GM23248 (cell line): ENCODE data around the gene DCP1A. TPM values are rescaled to one million over a fixed set of nuclear protein-coding genes. Genes with fewer than 3 reads are reported as not detected.
A peak's percentile ranks its signal among the peaks of the same experiment; 100 is the strongest.
"Not testable (repeated sequence)": the region's sequence is repeated elsewhere in the genome, so short reads cannot be mapped to it uniquely, and the experiment has no call there.

ENCODE experiments used
- DNase-seq: peaks from one replicate; pipeline ENCODE4 v3.0.0-alpha.2; 2015
- H2AFZ ChIP-seq: fragments of 200-600 bp; sonication (generic); 2 replicates; pipeline ENCODE4 v1.6.1; 2016; ENCODE audit warnings: antibody characterized with exemption
- H3F3A ChIP-seq: fragments of 200-600 bp; sonication (generic); 2 replicates; pipeline ENCODE4 v1.6.1; 2016; ENCODE audit warnings: mild to moderate bottlenecking, antibody characterized with exemption, mixed run types; ENCODE audit not compliant: insufficient read depth
- H3K27ac ChIP-seq: fragments of 200-600 bp; sonication (generic); 2 replicates; pipeline ENCODE4 v1.5.1; 2016; ENCODE audit warnings: mild to moderate bottlenecking
- H3K27me3 ChIP-seq: fragments of 200-600 bp; sonication (generic); replicated peaks from 2 replicates; pipeline ENCODE4 v1.6.1; 2016; ENCODE audit warnings: mild to moderate bottlenecking; ENCODE audit not compliant: insufficient read depth
- H3K36me3 ChIP-seq: fragments of 200-600 bp; sonication (generic); 2 replicates; pipeline ENCODE4 v1.6.1; 2016; ENCODE audit warnings: low read depth, mild to moderate bottlenecking
- H3K4me1 ChIP-seq: fragments of 200-600 bp; sonication (generic); 2 replicates; pipeline ENCODE4 v1.6.1; 2016; ENCODE audit warnings: mild to moderate bottlenecking; ENCODE audit not compliant: insufficient read depth
- H3K4me2 ChIP-seq: fragments of 200-600 bp; sonication (generic); one replicate; pipeline ENCODE4 v1.6.1; 2016; ENCODE audit warnings: mild to moderate bottlenecking; ENCODE audit not compliant: unreplicated experiment
- H3K4me3 ChIP-seq: fragments of 200-600 bp; sonication (generic); 2 replicates; pipeline ENCODE4 v1.5.1; 2016; ENCODE audit warnings: mild to moderate bottlenecking
- H3K79me2 ChIP-seq: fragments of 200-600 bp; sonication (generic); 2 replicates; pipeline ENCODE4 v1.6.1; 2016; ENCODE audit warnings: mild to moderate bottlenecking; ENCODE audit not compliant: insufficient read depth
- H3K9ac ChIP-seq: fragments of 200-600 bp; sonication (generic); 2 replicates; pipeline ENCODE4 v1.6.1; 2016; ENCODE audit warnings: mild to moderate bottlenecking
- H3K9me2 ChIP-seq: fragments of 200-600 bp; sonication (generic); 2 replicates; pipeline ENCODE4 v1.6.1; 2016; ENCODE audit warnings: mixed run types, mild to moderate bottlenecking, moderate library complexity; ENCODE audit not compliant: insufficient read depth
- H3K9me3 ChIP-seq: fragments of 200-600 bp; sonication (generic); one replicate; pipeline ENCODE4 v1.6.1; 2017; ENCODE audit warnings: low read depth
- H4K20me1 ChIP-seq: fragments of 200-600 bp; sonication (generic); 2 replicates; pipeline ENCODE4 v1.6.0; 2016; ENCODE audit not compliant: insufficient read depth
- EZH2 ChIP-seq: fragments of 200-600 bp; sonication (generic); IDR thresholded peaks from 2 replicates; pipeline ENCODE4 v1.6.1; 2018; ENCODE audit warnings: antibody characterized with exemption, mild to moderate bottlenecking; ENCODE audit not compliant: insufficient read depth, poor library complexity, severe bottlenecking
- EZH2phosphoT487 ChIP-seq: fragments of 200-600 bp; sonication (generic); IDR thresholded peaks from 2 replicates; pipeline ENCODE4 v1.6.1; 2018; ENCODE audit warnings: antibody characterized with exemption, moderate library complexity, mild to moderate bottlenecking, low read depth; ENCODE audit not compliant: insufficient read depth
- WGBS, 2 experiments: methylation state at CpG; one replicate each; pipeline ENCODE4 v1.1.6; 2015 to 2017; ENCODE audit warnings: low lambda C conversion rate in 2 of 2, low coverage in 1 of 2; ENCODE audit errors: missing lambda C conversion rate in 2 of 2; 5-methylcytosine and 5-hydroxymethylcytosine counted together
- in situ Hi-C: fragments of 300-500 bp; cut with MboI; formaldehyde crosslinking; loops from 2 replicates; pipeline ENCODE4 v1.15.0; 2020
- polyA plus RNA-seq: library from polyadenylated mRNA; unstranded; fragments of >200 nt; fragmentation: Nextera tagmentation; extraction: Ambion mirVana; gene quantifications from 2 replicates; pipeline ENCODE4 v1.2.1, GENCODE V29; 2016
- total RNA-seq: library from RNA; depleted of rRNA; stranded (reverse); fragments of >200 nt; shearing (Covaris generic); gene quantifications from 2 replicates; pipeline ENCODE4 v1.2.3, GENCODE V29; 2014

DCP1A gene
- total and polyA plus RNA-seq, 2 experiments from 2014 or later, result 13.1 to 27.2 TPM

DNA sequence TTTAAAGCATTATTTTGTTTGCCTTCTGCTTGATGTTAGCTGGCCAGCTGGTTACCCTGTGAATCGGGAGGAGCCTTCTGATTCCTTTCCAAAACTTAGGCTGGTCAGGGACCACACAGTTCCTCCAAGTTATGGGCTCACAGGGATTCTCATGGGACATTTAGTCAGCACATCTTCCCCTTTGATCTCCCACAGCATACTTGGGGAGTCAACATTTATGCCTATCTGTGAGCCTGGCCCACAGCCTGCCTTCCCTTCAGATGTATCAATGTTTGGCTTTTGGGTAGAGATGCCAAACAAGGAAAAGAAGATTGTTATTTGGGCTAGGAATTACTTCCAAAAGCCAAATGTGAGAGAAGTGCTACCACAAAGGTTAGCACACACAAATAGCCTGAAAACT is 32.6 kb upstream of the DCP1A start:
- in situ Hi-C loops, result no loop called here
- peaks cover 4% of the 10 kb centered on the region; the same call in 1 of the 2 replicates for H3F3A ChIP-seq
- no peaks in the 10 kb centered on the region; the same call in 1 of the 2 replicates for H3K27me3 ChIP-seq
- DNase-seq, result no peak
- H3K9me3 ChIP-seq, result no peaks in the 10 kb centered on the region
- H3K9ac ChIP-seq, result no peak overlapping the region
- no peaks in the 10 kb centered on the region for H3K4me1 ChIP-seq
- no peak overlapping the region for H3K4me2 ChIP-seq
- H3K9me2 ChIP-seq, result no peaks in the 10 kb centered on the region
- H3K36me3 ChIP-seq, result no peaks in the 10 kb centered on the region
- 0% methylated on average over 1 of the region's 1 CpG for WGBS, 2 experiments
- TF ChIP-seq EZH2phosphoT487 (no peak), EZH2 (no peak)
- no peaks in the 10 kb centered on the region for H3K79me2 ChIP-seq
- no peak overlapping the region for H2AFZ ChIP-seq
- no peak overlapping the region for H3K4me3 ChIP-seq
- H3K27ac ChIP-seq, result no peak overlapping the region
- H4K20me1 ChIP-seq, result no peaks in the 10 kb centered on the region

DNA sequence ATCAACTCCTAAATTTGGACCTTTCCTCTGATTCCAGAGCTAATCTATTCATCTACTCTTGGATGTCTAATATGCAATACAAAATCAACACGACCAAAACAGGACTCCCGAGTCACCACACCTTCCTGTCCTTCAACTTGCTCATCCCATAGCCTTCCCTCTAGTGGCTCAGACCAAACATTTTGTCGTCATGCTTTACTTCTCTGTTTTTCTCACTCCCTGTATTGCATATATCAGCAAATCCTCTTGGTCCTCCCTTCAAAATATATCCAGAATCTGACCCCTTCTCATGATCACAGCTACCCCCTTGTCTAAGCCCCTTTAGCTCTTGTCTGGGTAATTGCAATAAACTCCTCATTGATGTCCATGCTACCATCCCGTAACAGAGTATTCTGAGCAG is 30.5 kb upstream of the DCP1A start:
- H3K4me2 ChIP-seq, result no peak overlapping the region
- H3K36me3 ChIP-seq, result no peaks in the 10 kb centered on the region
- no peak for DNase-seq
- H2AFZ ChIP-seq, result no peak overlapping the region
- in situ Hi-C loops, result no loop called here
- H3K4me3 ChIP-seq, result no peak overlapping the region
- no peak overlapping the region for H3K27ac ChIP-seq
- TF ChIP-seq EZH2, result no peak
- TF ChIP-seq EZH2phosphoT487, result no peak
- WGBS, 2 experiments, result 52% methylated on average over 4 of the region's 4 CpGs
- no peaks in the 10 kb centered on the region for H4K20me1 ChIP-seq
- no peaks in the 10 kb centered on the region for H3K9me2 ChIP-seq
- H3K9ac ChIP-seq, result no peak overlapping the region
- no peaks in the 10 kb centered on the region for H3K9me3 ChIP-seq
- H3K4me1 ChIP-seq, result no peaks in the 10 kb centered on the region
- H3F3A ChIP-seq, result peaks cover 4% of the 10 kb centered on the region; the same call in 1 of the 2 replicates
- H3K27me3 ChIP-seq, result peaks cover 4% of the 10 kb centered on the region; the same call in 1 of the 2 replicates
- H3K79me2 ChIP-seq, result no peaks in the 10 kb centered on the region

DNA sequence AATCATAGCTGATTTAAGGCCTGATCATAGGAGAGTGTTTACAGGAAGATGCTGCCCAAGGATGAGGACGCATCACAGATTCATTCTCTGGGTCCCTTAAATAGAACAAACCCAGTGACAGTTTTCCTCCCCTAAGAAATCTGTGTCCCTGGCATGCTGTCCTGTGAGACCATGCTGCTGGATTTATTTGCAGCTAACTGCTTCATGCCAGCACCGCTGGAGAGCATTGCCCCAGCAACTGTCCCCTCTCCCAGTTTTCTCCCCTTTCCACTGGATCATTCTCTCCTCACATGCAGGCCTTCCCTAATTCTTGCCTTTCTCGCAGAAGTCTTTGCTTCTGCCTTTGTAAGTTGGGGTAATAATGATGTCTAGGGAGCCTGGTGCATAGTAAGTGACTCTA is 29.3 kb upstream of the DCP1A start:
- Histone ChIP-seq H3K4me2 (no peak overlapping the region), H3F3A (no peaks in the 10 kb centered on the region), H3K36me3 (no peaks in the 10 kb centered on the region), H3K9me2 (no peaks in the 10 kb centered on the region), H3K4me1 (no peaks in the 10 kb centered on the region), H3K27ac (no peak overlapping the region), H3K79me2 (no peaks in the 10 kb centered on the region), H3K9ac (no peak overlapping the region), H2AFZ (no peak overlapping the region), H3K9me3 (no peaks in the 10 kb centered on the region), H3K4me3 (no peak overlapping the region), H3K27me3 (peaks cover 4% of the 10 kb centered on the region; the same call in 1 of the 2 replicates), H4K20me1 (no peaks in the 10 kb centered on the region)
- WGBS, 2 experiments, result 71 to 72% methylated on average over 3 of the region's 3 CpGs
- in situ Hi-C loops, result no loop called here
- TF ChIP-seq EZH2, result no peak
- no peak for TF ChIP-seq EZH2phosphoT487
- no peak for DNase-seq

DNA sequence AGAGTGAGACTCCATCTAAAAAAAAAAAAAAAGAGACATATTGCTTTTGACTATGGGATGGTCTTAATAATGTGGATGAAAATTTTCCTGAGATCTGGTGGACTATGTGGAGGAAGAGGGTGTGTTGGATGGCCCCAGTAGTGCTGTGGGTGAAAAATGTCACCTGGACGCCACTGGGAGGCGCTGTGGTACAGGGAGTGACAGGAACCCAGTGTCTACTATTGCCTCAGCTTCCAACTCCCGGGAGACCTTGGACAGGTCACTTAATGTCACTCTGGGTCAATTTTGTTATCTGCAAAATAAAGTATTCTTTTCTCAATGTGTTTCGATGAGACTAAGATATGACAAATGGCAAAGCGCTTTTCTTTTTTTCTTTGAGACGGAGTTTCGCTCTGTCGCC is 27.7 kb upstream of the DCP1A start:
- no peak overlapping the region for H3K9ac ChIP-seq
- in situ Hi-C loops, result no loop called here
- peaks cover 4% of the 10 kb centered on the region; the same call in 1 of the 2 replicates for H3K27me3 ChIP-seq
- peak; percentile 58 for DNase-seq
- no peaks in the 10 kb centered on the region for H3K36me3 ChIP-seq
- 51 to 55% methylated on average over 8 of the region's 8 CpGs for WGBS, 2 experiments
- no peak for TF ChIP-seq EZH2
- no peak for TF ChIP-seq EZH2phosphoT487
- H3K4me3 ChIP-seq, result no peak overlapping the region
- no peaks in the 10 kb centered on the region for H4K20me1 ChIP-seq
- no peak overlapping the region for H2AFZ ChIP-seq
- no peaks in the 10 kb centered on the region for H3K79me2 ChIP-seq
- H3F3A ChIP-seq, result no peaks in the 10 kb centered on the region
- no peak overlapping the region for H3K27ac ChIP-seq
- H3K4me2 ChIP-seq, result no peak overlapping the region
- H3K9me3 ChIP-seq, result no peaks in the 10 kb centered on the region
- H3K9me2 ChIP-seq, result no peaks in the 10 kb centered on the region
- no peaks in the 10 kb centered on the region for H3K4me1 ChIP-seq

DNA sequence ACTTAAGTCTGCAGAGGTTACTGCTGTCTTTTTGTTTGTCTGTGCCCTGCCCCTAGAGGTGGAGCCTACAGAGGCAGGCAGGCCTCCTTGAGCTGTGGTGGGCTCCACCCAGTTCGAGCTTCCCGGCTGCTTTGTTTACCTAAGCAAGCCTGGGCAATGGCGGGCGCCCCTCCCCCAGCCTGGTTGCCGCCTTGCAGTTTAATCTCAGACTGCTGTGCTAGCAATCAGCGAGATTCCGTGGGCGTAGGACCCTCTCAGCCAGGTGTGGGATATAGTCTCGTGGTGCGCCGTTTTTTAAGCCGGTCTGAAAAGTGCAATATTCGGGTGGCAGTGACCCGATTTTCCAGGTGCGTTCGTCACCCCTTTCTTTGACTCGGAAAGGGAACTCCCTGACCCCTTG is 23.4 kb upstream of the DCP1A start:
- H3K27me3 ChIP-seq, H2AFZ ChIP-seq, H3K4me3 ChIP-seq, H3K36me3 ChIP-seq, H3K79me2 ChIP-seq, H3K4me1 ChIP-seq, H3K4me2 ChIP-seq, H3K27ac ChIP-seq, H3K9me2 ChIP-seq, H4K20me1 ChIP-seq, H3K9me3 ChIP-seq, H3K9ac ChIP-seq, in situ Hi-C loops, DNase-seq, H3F3A ChIP-seq: not testable (repeated sequence)
- WGBS, 2 experiments, result 63 to 65% methylated on average over 15 of the region's 17 CpGs
